Mesendoderm (in vitro differentiated cells): Measurements from ENCODE around the gene ATP10B.
A peak's percentile ranks its signal among the peaks of the same experiment; 100 is the strongest.

ENCODE experiments used
- DNase-seq: peaks from one replicate; pipeline ENCODE4 v3.0.0; 2013
- H2AK5ac ChIP-seq: 2 replicates; pipeline ENCODE4 v1.6.1; 2013; ENCODE audit warnings: low read length, inconsistent platforms
- H2BK120ac ChIP-seq: 2 replicates; pipeline ENCODE4 v1.6.1; 2013; ENCODE audit warnings: low read depth, mild to moderate bottlenecking, low read length, moderate library complexity, mixed read lengths
- H2BK15ac ChIP-seq: replicated peaks from 2 replicates; pipeline ENCODE4 v1.6.1; 2013; ENCODE audit warnings: low read depth, mild to moderate bottlenecking, moderate library complexity
- H2BK5ac ChIP-seq: 2 replicates; pipeline ENCODE4 v1.6.1; 2013; ENCODE audit warnings: low read length, inconsistent platforms
- H3K18ac ChIP-seq: 2 replicates; pipeline ENCODE4 v1.6.1; 2013; ENCODE audit warnings: mild to moderate bottlenecking, low read length, mixed read lengths
- H3K23ac ChIP-seq: one replicate; pipeline ENCODE4 v1.6.1; 2013; ENCODE audit warnings: low read length
- H3K27ac ChIP-seq: 2 replicates; pipeline ENCODE4 v1.5.1; 2013; ENCODE audit warnings: low read depth, mild to moderate bottlenecking, inconsistent platforms, low read length, moderate library complexity
- H3K27me3 ChIP-seq: 2 replicates; pipeline ENCODE4 v1.6.1; 2013; ENCODE audit warnings: low read length, control low read depth, mild to moderate bottlenecking, inconsistent platforms; ENCODE audit not compliant: insufficient read depth, poor library complexity
- H3K36me3 ChIP-seq: 2 replicates; pipeline ENCODE4 v1.6.1; 2013; ENCODE audit warnings: low read length, inconsistent platforms; ENCODE audit not compliant: control insufficient read depth, insufficient read depth
- H3K4ac ChIP-seq: one replicate; pipeline ENCODE4 v1.6.1; 2013; ENCODE audit warnings: low read depth, mild to moderate bottlenecking, low read length, moderate library complexity
- H3K4me1 ChIP-seq: 2 replicates; pipeline ENCODE4 v1.6.1; 2013; ENCODE audit warnings: low read depth, low read length, inconsistent platforms; ENCODE audit not compliant: control insufficient read depth
- H3K4me2 ChIP-seq: 2 replicates; pipeline ENCODE4 v1.6.1; 2013; ENCODE audit warnings: low read length
- H3K4me3 ChIP-seq: 2 replicates; pipeline ENCODE4 v1.5.1; 2013; ENCODE audit warnings: mild to moderate bottlenecking, low read length
- H3K56ac ChIP-seq: one replicate; pipeline ENCODE4 v1.6.1; 2013; ENCODE audit warnings: low read length
- H3K79me1 ChIP-seq: 2 replicates; pipeline ENCODE4 v1.6.1; 2013; ENCODE audit warnings: low read length, inconsistent platforms
- H3K79me2 ChIP-seq: 2 replicates; pipeline ENCODE4 v1.6.1; 2013; ENCODE audit warnings: mild to moderate bottlenecking, low read length; ENCODE audit not compliant: control insufficient read depth, insufficient read depth
- H3K9ac ChIP-seq: 2 replicates; pipeline ENCODE4 v1.6.1; 2013; ENCODE audit warnings: low read length, inconsistent platforms
- H4K5ac ChIP-seq: one replicate; pipeline ENCODE4 v1.6.1; 2013; ENCODE audit warnings: low read length
- H4K8ac ChIP-seq: one replicate; pipeline ENCODE4 v1.6.1; 2013; ENCODE audit warnings: low read depth, mild to moderate bottlenecking, control low read depth, low read length, moderate library complexity
- WGBS: extraction: QIAGEN DNeasy Blood & Tissue Kit; methylation state at CpG from one replicate; pipeline ENCODE4 v1.1.7; 2013; ENCODE audit warnings: low lambda C conversion rate, missing lambda C conversion rate; ENCODE audit not compliant: insufficient coverage; ENCODE audit errors: extremely low coverage; 5-methylcytosine and 5-hydroxymethylcytosine counted together

ATP10B gene

DNA sequence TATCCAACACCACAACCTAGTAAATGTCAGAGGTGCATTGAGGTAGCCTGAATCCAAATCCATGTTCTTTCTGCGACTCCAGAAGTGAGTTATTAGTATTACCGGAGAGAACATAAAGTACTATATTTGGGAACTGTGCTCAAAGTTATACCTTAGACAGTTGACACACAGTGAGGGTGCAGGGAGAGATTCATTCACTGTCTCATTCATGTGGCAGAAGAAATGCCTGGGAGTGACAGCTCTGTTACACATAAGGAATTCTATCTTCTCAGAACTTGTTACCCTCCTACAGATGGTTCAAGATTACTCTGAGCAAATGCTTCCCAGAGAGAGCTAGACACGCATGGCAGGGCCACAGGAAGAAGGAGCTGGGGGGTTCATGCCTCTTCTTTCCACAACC is 103.0 kb downstream of the ATP10B start:
- no peak overlapping the region for H3K4me3 ChIP-seq
- H2BK120ac ChIP-seq = no peak overlapping the region
- H3K79me1 ChIP-seq = no peaks in the 10 kb centered on the region
- H4K5ac ChIP-seq = no peak overlapping the region
- no peak overlapping the region for H3K23ac ChIP-seq
- no peak overlapping the region for H3K18ac ChIP-seq
- no peaks in the 10 kb centered on the region for H3K27me3 ChIP-seq
- H3K79me2 ChIP-seq = no peaks in the 10 kb centered on the region
- no peak overlapping the region for H3K27ac ChIP-seq
- peaks cover 7% of the 10 kb centered on the region for H3K4me1 ChIP-seq
- no peak overlapping the region for H2BK15ac ChIP-seq
- H3K36me3 ChIP-seq = no peaks in the 10 kb centered on the region
- H2BK5ac ChIP-seq = no peak overlapping the region
- WGBS = no CpG with 5 or more reads among the region's 3 CpGs
- no peak overlapping the region for H2AK5ac ChIP-seq
- no peak overlapping the region for H3K4ac ChIP-seq
- H4K8ac ChIP-seq = no peak overlapping the region
- no peak overlapping the region for H3K9ac ChIP-seq
- no peak for DNase-seq
- H3K56ac ChIP-seq = no peak overlapping the region
- H3K4me2 ChIP-seq = no peak overlapping the region

DNA sequence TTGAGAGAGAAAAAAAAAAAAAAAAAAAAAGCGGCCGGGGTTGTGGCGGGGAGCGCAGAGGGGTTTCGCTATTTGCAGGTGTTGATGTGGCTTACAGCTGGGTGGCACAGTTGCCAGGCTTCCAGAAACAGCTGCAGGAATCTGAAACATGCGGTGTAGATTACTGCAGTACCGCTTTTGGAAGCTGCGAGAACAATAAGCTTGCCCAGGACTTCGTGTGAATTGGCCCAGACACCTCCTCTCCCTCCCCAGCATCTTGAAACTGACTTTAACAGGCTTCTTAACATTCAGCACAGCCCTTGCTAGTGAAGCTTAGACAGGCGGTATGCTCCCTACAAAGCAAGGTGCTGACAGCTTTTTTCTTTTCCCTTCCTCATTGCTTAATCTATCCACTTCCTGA is 104.0 kb downstream of the ATP10B start:
- no peak for DNase-seq
- Histone ChIP-seq H3K27me3 (no peaks in the 10 kb centered on the region), H3K27ac (no peak overlapping the region), H3K18ac (no peak overlapping the region), H4K5ac (no peak overlapping the region), H3K79me2 (no peaks in the 10 kb centered on the region), H2BK120ac (no peak overlapping the region), H3K4me3 (no peak overlapping the region), H3K79me1 (no peaks in the 10 kb centered on the region), H3K4me2 (no peak overlapping the region), H3K4me1 (peaks cover 7% of the 10 kb centered on the region), H2BK5ac (no peak overlapping the region), H3K9ac (no peak overlapping the region), H2AK5ac (no peak overlapping the region), H3K56ac (no peak overlapping the region), H4K8ac (no peak overlapping the region), H2BK15ac (no peak overlapping the region), H3K23ac (no peak overlapping the region), H3K4ac (peak overlapping the region; percentile 65), H3K36me3 (no peaks in the 10 kb centered on the region)
- WGBS = no CpG with 5 or more reads among the region's 10 CpGs

DNA sequence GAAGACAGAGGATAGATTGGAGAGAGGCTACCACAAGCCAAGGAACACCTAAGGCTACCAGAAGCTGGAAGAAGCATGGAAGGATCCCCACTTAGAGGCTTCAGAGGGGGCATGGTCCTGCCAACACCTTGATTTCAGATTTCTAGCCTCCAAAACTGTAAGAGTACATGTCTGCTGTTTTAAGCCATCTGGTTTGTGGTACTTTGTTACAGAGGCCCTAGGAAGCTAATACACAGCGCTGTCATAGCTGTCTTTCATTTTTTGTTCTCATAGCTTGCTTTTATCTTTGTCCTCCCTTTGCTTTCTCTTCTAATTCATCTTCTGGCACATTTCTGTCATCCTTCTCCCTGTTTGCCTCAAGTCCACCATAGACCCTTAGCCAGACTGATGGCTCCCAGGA is 104.5 kb downstream of the ATP10B start:
- peaks cover 7% of the 10 kb centered on the region for H3K4me1 ChIP-seq
- H3K18ac ChIP-seq = no peak overlapping the region
- no peak overlapping the region for H2BK120ac ChIP-seq
- H3K36me3 ChIP-seq = no peaks in the 10 kb centered on the region
- H3K23ac ChIP-seq = no peak overlapping the region
- H2BK15ac ChIP-seq = no peak overlapping the region
- no peak overlapping the region for H4K8ac ChIP-seq
- no peak overlapping the region for H3K56ac ChIP-seq
- H4K5ac ChIP-seq = no peak overlapping the region
- no peak overlapping the region for H3K4me2 ChIP-seq
- H3K4ac ChIP-seq = peak overlapping the region; percentile 65
- no peak overlapping the region for H3K4me3 ChIP-seq
- WGBS = no CpG with 5 or more reads among the region's 1 CpG
- H3K79me1 ChIP-seq = no peaks in the 10 kb centered on the region
- no peaks in the 10 kb centered on the region for H3K79me2 ChIP-seq
- no peak overlapping the region for H3K9ac ChIP-seq
- no peak overlapping the region for H2AK5ac ChIP-seq
- H3K27me3 ChIP-seq = no peaks in the 10 kb centered on the region
- no peak overlapping the region for H2BK5ac ChIP-seq
- no peak for DNase-seq
- no peak overlapping the region for H3K27ac ChIP-seq

DNA sequence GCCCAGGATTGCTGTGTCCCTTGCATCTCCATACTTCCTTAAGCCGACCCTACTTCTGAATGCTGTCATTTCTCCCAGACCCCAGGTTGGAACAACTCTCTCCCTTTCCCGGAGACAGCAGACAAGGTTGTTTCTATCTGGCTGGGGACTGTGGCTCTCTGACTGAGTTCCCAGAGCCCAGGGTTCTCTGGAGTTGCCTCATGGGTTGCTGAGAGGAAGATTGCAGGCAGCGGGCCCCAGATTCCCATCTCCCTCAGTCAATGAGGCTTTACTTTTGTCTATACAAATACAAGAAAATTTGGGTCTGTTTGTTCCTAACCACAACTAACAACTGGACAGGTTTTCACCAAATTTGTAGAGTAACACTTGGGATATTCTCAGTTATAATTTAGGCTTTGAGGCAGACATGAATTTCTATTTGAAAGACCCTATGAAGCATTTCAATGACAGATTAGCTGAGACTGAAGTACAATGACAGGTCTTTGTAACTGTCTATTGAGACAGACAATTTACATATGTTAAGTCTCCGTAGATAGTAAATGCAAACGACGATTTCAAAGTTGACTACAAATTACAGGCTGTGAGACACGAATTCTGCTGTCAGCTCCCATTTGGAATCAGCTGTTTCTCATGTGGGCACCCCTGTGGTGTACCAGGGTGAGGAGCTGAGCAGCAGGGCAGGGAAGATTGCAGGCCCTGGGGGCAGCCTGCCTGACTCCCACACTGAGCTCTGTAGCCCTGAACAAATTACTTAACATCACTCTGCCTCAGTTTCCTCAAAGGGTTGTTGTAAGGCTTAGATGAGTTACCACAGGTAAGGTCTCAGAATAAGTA is 107.5 kb downstream of the ATP10B start:
- Histone ChIP-seq H3K27me3 (no peaks in the 10 kb centered on the region), H3K18ac (peak overlapping the region; percentile 92), H3K4me1 (peaks cover 7% of the 10 kb centered on the region), H3K4ac (no peak overlapping the region), H3K36me3 (no peaks in the 10 kb centered on the region), H2AK5ac (no peak overlapping the region), H3K4me3 (no peak overlapping the region), H4K8ac (no peak overlapping the region), H2BK120ac (no peak overlapping the region), H2BK5ac (no peak overlapping the region), H3K79me2 (no peaks in the 10 kb centered on the region), H3K23ac (no peak overlapping the region), H3K79me1 (no peaks in the 10 kb centered on the region), H4K5ac (no peak overlapping the region), H2BK15ac (no peak overlapping the region), H3K4me2 (no peak overlapping the region), H3K27ac (no peak overlapping the region), H3K56ac (peak overlapping the region; percentile 51), H3K9ac (no peak overlapping the region)
- WGBS = no CpG with 5 or more reads among the region's 7 CpGs
- peak; percentile 15 for DNase-seq

DNA sequence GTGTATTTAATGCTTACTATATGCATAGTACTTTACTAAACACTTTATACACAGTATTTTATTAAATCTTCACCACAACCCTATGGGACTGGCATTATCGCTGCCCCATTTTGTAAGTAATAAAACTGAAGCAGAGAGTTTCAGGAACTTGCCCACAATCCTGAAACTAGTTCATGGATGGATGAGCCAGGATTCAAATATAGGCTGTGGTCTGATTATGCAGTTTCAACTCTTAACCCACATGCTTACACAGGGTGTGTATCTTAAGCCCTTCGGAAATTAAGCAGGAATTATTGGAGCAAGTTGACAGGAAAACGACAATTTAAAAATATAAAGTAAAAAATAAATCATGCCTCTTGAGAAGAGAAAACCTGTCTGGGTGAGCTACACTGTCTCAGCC is 109.0 kb downstream of the ATP10B start:
- H3K4me3 ChIP-seq = no peak overlapping the region
- H3K56ac ChIP-seq = no peak overlapping the region
- H3K27ac ChIP-seq = no peak overlapping the region
- no peaks in the 10 kb centered on the region for H3K36me3 ChIP-seq
- no peak for DNase-seq
- no peak overlapping the region for H3K4me2 ChIP-seq
- H4K5ac ChIP-seq = no peak overlapping the region
- H4K8ac ChIP-seq = no peak overlapping the region
- no peak overlapping the region for H2BK5ac ChIP-seq
- no CpG with 5 or more reads among the region's 3 CpGs for WGBS
- H3K9ac ChIP-seq = no peak overlapping the region
- H2BK15ac ChIP-seq = no peak overlapping the region
- no peaks in the 10 kb centered on the region for H3K79me2 ChIP-seq
- H3K4ac ChIP-seq = no peak overlapping the region
- no peaks in the 10 kb centered on the region for H3K79me1 ChIP-seq
- H3K27me3 ChIP-seq = no peaks in the 10 kb centered on the region
- H3K18ac ChIP-seq = no peak overlapping the region
- no peak overlapping the region for H2AK5ac ChIP-seq
- peaks cover 7% of the 10 kb centered on the region for H3K4me1 ChIP-seq
- no peak overlapping the region for H3K23ac ChIP-seq
- H2BK120ac ChIP-seq = no peak overlapping the region

DNA sequence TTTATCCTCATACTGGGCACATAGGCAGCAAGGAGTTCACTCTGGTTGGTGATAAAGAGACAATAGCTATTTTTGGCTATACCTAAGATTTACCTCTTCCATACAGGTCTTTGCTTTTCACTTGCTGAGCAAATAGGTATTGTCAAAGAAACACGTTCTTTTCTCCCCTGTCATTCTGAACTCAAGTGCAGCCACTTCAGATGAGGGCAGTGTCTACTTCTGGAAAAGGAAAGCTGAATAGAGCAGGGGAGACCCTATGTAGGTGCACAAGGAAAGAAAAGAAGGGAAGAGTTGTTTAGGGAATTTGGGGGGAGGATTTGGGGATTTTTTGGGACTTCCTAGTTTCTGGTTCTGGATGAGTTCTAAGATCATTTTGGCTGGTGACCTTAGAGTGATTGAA is 109.6 kb downstream of the ATP10B start:
- no peak overlapping the region for H3K9ac ChIP-seq
- DNase-seq = no peak
- no peak overlapping the region for H2BK120ac ChIP-seq
- H2BK15ac ChIP-seq = no peak overlapping the region
- no peak overlapping the region for H3K4me3 ChIP-seq
- no peaks in the 10 kb centered on the region for H3K79me2 ChIP-seq
- H3K36me3 ChIP-seq = no peaks in the 10 kb centered on the region
- no peaks in the 10 kb centered on the region for H3K79me1 ChIP-seq
- H4K8ac ChIP-seq = no peak overlapping the region
- H3K23ac ChIP-seq = no peak overlapping the region
- H3K56ac ChIP-seq = no peak overlapping the region
- H2BK5ac ChIP-seq = no peak overlapping the region
- H3K18ac ChIP-seq = no peak overlapping the region
- no peak overlapping the region for H3K27ac ChIP-seq
- H3K27me3 ChIP-seq = no peaks in the 10 kb centered on the region
- H3K4ac ChIP-seq = no peak overlapping the region
- no CpG with 5 or more reads among the region's 1 CpG for WGBS
- H3K4me2 ChIP-seq = no peak overlapping the region
- peaks cover 7% of the 10 kb centered on the region for H3K4me1 ChIP-seq
- H2AK5ac ChIP-seq = no peak overlapping the region
- no peak overlapping the region for H4K5ac ChIP-seq
